Epithelial cell of prostate (primary cell): ENCODE measurements around the gene MRPL43.

ENCODE experiments used
- DNase-seq: peaks from one replicate; pipeline ENCODE4 v3.0.0-alpha.2; 2011; ENCODE audit warnings: low read depth, low spot score
- H3K27ac ChIP-seq: fragments of 450-650 bp; 2 replicates; pipeline ENCODE4 v1.5.1; 2017; ENCODE audit warnings: mild to moderate bottlenecking

Gene MRPL43

DNA sequence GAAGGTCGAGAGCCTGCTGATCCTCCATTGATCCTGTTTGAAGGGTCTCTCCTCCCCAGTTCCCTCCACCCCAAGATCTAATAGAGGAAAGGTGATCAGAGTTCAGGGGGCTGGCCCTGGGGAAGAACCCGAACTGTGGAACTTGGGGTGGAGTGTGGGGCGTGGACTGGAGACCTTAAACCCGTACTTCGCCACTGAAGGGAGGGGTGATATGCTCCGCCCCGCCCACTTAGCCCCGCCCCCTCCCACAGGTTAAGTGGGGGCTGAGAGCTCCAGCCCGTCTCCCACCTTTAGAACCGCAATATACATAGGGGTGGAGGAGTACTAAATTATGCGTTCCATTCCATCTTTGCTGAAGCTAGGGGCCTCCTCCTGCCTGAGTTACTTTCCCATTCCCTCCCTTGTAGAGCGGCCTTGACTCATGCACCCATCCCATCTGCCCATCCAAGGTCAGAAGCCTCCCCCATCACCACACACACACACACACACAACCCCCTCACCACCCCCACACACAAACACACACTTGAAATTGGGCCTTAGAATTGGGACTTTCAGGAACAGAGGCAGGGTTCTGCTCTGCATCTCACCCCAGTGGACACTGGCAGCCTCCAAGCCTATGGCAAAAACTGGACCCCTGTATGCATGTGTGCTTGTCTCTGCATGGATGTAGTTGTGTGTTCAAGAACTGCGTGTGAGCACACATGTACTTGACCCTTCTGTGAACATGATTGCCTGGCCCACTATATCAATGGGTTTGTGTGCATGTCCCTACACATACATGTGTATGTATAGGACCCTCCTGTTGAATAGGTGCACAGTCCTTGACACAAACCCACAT, 17.0 kb downstream of the MRPL43 start:
- DNase-seq = no peak
- H3K27ac ChIP-seq = no peak overlapping the region

DNA sequence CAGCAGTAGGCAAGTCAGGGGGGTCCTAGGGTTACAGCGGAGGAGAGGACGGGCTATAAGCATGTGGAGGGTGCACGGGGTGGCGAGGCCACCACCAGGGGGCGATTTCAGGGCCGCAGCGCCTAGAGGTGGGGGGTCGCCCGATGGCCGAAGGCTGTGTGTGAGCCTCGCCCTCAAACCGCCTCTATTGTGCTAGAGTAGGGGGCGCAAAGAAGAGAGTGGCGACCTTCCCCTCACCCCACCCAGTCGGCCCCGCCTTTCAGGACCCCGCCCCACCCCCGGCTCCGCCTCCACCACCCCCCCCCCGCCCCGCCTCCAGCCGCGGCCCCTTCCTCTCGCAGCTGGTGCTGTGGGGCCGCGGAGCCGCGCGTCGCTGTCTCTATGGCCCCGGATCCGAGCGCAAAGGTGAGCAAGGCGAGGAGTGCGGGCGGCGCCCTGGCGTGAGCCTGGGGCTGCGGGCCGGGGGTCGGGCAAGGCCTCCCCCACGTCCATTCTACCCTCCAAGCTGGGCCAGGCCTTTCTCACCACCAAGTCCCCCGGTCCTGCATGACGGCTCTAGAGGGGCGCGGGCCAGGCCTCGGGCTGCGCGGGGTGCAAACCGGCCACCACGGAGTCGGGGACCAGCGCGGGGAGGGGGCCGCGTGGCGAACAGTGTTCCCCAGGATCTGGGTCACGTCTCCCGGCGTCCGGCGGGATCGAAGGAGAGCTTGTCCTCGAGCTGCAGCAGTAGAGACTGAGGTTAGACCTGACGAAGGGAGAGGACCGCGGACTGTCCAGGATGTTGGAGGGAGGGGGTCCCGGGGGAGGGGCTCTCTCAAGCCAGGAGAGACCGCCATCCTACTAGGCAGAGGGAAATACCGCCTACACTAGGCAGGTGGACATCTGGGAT, 17.9 kb downstream of the MRPL43 start, which contains the start of gene SEMA4G:
SEMA4G (plus strand) TSS at position 318 of the 889 bp plus-strand sequence. CDS start 3,409 bp downstream, outside the sequence.
- H3K27ac ChIP-seq = no peak within 1 kb of the TSS
- no peak for DNase-seq

DNA sequence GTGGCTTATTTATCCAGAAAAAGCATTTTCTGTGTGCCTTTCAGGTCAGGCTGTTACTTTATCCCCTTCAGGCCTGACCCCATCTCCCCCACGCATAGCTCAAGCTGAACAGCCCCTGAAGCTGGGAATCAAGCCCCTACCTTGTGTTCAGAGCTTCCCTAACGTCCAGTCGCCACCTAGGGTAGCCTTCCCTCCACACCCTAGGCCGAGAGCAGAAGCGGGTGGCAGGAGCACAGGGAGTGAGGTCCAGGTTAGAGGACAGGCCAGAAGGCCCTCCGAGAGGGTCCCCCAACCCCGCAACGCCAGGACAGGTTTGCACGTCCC, 18.5 kb downstream of the MRPL43 start:
- no peak for DNase-seq
- H3K27ac ChIP-seq = no peak overlapping the region

DNA sequence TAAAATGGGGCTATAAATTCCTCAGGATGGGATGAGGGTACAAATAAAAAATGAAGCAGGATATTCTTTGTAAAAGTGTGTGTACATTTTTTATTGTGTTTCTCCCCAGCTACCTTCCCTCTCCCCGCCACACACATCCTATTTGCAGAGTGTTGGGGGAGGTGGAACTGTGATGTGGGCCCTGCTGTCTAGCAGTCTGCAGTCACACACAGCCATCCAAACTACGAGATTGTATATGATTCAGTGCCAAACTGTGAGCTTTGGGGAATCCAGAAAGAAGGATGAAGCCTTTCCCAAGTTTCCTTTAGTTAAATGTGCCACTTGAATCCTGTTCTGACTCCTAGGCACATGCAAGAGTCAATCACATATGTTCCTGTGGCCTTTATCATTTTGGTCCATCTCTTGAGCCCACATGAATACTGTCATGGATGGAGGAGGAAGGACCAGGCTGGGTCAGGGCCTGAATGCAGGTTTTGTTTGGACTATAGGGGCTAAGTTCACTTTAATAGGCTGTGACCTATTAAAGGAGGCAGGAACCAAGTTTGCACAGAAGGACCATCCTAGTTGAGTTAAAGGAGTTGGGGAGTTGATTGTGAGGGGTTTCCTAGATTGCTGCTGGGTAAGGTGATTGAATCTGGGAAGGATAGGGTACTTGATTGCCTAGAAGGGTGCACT, 19.1 kb downstream of the MRPL43 start:
- no peak for DNase-seq

DNA sequence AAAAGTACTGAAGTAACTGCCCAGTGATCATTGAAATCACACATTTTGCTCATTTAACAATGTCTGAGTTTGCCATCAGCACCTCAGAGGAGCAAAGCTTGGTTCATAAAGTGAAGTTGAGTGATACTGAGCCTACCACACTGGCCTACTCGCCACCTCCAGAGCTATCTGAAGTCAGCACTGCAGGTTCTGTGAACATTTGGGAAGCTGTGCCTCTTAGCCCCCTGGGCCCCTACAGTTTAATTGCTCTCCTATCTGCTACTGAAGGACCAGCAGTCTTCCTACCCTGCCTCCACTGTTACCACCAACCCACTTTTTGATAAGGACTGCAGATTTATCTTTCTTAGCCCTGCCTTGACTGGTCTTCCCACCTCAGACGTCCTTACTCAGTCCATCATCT, 20.0 kb downstream of the MRPL43 start:
- H3K27ac ChIP-seq = no peak overlapping the region
- no peak for DNase-seq

More for the DNA sequence above, 19.1 kb downstream of the MRPL43 start:
- no peak overlapping the region for H3K27ac ChIP-seq

DNA sequence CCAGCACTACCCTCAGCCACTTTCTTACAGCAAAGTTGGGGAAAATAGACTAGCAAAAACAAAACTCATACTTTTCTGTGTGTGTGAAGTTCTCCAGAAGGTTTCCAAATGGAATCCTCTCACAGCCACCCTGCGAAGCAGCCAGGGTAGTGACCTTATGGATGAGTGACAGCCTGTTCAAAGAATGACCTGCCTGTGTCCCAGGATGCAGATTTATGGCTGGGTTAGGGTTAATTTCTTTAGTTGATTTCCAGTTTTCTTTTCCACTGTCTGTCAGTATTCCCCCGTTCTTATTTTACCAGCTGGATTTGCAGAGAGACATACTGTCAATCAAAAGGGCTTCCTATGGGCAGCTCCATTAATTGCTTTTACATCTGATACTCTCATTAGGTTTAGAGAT, 20.4 kb downstream of the MRPL43 start:
- H3K27ac ChIP-seq = no peak overlapping the region
- no peak for DNase-seq

DNA sequence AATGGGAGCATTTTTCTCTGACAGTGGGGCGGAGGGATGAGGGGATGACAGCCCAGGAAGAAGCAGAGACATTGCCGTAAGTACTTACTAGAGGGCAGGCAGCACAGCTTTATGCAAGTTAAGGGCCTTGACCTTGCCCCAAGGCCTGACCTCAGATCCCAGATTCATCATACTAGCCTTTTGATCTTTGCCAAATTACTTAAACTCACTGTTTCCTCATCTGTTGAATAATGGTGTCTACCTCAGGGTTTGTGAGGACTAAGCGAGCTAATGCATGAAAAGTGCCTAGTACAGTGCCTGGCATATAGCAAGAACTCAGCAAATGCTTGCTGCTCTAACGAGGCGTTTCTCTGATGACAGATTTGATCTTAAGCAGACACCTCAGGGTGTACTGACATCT, 21.5 kb downstream of the MRPL43 start:
- no peak for DNase-seq
- H3K27ac ChIP-seq = no peak overlapping the region

DNA sequence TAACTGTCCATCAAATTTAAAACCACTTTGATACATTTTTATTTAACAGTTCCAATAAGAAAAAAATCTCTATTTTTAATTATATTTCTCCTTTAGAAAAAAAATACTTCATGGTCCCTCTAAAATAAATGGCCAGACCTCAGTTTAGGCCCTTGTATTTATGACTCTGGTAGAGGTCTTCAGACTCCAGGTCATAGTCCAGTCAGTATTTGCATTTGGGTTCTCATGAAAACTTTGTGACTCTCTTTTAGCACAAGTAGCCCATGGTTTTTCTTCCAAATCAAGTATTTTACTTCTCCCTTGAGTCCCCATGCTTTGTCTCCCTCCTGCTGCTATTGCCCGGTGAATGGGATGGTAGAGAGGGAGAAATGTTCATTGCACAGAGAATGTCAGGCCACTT, 23.5 kb downstream of the MRPL43 start:
- H3K27ac ChIP-seq = no peak overlapping the region
- no peak for DNase-seq

DNA sequence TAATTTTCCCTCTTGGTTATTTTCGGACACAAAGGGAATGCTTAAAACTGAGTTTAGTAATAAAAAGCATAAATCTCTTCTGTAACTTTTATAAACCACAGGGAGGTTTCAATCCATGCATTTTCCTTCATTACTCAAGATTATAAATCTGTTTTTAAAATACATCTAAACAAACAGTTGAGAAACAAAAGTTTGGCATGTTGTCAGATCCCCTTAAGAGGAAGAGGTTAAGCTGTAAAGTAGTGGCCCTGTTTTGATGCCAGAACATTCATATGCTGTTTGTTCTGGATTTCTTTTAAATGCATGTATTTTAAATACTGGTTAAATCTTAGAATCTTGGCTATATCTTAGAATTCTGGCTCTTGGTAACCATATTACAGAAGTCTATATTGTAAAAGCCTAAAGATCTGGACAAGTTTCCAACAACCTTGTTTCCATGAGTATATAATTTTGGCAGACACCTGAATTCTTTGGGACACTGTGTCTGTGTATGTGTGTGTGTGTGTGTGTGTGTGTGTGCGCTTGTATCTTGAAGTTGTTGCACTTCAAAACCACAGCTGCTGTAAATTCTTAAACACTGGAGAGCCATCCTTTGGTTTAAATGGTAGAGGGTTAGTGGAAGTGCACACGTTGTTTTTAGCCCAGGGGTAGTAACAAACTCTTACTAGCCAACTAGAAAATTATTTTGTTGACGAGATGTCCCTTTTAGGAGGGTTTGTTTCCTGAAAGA, 24.8 kb downstream of the MRPL43 start:
- DNase-seq = no peak

DNA sequence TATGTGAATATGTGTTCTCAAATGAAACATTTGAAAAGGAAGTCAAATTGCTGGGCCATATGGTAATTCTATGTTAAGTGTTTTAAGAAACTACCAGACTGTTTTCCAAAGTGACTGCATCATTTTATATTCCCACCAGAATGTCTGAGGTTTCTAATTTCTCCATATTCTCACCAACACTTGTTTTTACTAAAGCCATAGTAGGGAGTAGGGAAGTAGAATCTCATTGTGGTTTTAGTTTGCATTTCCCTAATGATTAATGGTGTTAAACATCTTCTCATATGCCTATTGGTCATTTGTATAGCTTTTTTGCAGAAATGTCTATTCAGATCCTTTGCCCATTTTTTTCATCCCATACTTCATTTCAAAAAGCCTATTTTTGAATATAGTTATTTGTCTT, 27.0 kb downstream of the MRPL43 start:
- no peak overlapping the region for H3K27ac ChIP-seq

More for the DNA sequence above, 24.8 kb downstream of the MRPL43 start:
- no peak overlapping the region for H3K27ac ChIP-seq

DNA sequence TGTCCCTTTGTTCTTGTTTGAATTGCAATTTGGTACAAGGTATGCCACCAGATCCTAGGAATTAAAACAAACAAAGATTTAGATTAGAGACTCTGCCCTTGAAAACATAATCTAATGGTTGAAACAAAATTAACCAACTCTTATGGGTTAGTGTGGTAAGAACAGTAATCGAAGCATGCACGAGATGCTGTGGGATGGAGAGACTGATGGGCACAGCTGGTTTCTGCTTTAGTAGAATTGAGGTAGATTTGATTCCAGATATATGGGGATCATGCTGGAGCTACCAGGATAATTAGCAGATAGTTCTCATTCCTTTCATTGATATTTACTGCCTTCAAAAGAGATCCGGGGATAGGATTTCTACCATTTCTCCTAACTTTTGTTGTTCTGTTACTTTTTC, 38.4 kb downstream of the MRPL43 start:
- no peak for DNase-seq
- no peak overlapping the region for H3K27ac ChIP-seq

More for the DNA sequence above, 27.0 kb downstream of the MRPL43 start:
- DNase-seq = no peak

DNA sequence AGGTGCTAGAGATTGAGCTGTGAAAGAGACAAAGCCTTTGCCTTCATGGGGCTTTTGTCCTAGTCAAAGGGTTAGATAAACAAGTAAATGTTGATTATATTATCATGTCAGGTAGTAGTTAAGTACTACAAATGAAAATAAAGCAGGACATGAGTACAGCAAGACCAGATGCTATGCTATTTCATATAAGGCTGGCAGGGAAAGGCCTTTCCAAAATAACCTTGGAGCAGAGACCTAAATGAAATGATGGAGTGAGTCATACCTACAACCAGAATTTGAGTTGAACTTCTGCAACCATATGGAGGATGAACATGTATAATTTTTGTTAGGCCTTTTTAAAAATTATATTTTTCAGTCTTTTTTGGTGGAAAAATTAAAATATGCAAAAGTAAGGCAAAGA, 41.5 kb downstream of the MRPL43 start:
- DNase-seq = no peak
- no peak overlapping the region for H3K27ac ChIP-seq

DNA sequence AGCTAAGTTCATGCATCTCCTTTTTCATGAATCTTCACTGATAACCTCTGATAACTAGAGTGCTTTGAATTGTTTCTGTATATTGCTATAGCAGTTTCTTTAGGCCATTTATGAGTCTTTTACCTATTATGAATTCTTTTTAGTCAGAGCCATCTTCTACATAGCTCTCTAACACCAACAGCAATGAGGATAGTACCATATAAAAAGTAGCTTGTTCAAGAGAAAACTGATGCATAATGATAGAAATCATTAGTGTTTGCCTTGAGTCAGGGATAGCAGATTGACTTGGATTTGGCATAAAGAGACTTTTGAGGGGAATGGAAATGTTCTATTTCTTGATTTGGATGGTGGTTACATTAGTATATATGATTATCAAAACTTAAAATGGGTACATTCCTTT, 43.8 kb downstream of the MRPL43 start:
- DNase-seq = no peak

DNA sequence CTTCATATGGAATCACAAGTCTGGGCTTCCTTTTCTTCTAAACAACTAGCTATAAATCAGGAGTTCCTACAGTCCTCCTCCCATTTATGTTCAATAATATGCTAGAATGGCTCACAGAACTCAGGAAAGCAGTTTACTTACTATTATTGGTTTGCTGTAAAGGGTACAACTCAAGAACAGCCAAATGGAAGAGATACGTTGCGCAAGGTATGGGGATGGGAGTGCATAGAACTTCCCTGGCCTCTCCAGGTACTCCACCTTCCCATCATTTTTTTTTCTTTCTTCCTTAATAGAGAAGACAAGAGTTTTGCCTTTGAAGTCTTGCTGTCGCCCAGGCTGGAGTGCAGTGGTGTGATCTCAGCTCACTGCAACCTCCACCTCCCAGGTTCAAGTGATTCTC, 45.1 kb downstream of the MRPL43 start:
- no peak for DNase-seq
- H3K27ac ChIP-seq = no peak overlapping the region

More for the DNA sequence above, 43.8 kb downstream of the MRPL43 start:
- no peak overlapping the region for H3K27ac ChIP-seq

DNA sequence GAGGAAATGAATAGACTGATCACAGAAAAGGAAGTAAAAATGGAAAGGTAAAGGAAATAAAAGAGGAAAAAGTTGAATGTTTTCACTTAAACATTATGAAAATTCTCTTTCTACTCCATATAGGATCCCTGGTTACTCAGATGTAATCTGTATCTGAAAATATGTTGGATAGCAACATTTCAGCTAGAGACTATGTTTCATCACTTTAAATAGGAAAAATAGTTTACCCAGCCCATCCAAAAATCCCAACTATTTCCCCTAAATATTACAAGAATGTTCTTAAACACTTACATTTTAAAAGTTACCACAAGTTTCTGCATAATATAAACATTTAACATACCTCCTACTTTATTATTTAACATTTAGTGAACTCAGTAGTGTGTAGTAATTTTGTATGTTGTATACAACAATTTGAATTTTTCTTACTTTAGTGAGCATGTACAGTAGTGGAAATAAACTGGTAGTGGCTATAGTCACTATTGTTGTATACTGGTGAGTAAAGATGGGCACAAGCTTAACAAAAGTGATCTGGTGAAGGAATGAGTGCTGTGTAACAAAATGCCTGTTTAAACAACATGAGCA, 47.4 kb downstream of the MRPL43 start:
- H3K27ac ChIP-seq = no peak overlapping the region
- DNase-seq = no peak
